GM19023 (cell line): ENCODE results near the gene EDAR.

Experiments used
- ATAC-seq: cut with Tn5 transposase; IDR thresholded peaks from one replicate; pipeline ENCODE4 v1.9.1; 2021; ENCODE audit warnings: mild to moderate bottlenecking, moderate library complexity; ENCODE audit not compliant: unreplicated experiment

EDAR gene

GRCh38 chr2:108870069-108870644 is 118.9 kb downstream of the EDAR start:
- no peak for ATAC-seq

- no peak for ATAC-seq
Observed at GRCh38 chr2:108869542-108869941, 119.5 kb downstream of the EDAR start.

DNA sequence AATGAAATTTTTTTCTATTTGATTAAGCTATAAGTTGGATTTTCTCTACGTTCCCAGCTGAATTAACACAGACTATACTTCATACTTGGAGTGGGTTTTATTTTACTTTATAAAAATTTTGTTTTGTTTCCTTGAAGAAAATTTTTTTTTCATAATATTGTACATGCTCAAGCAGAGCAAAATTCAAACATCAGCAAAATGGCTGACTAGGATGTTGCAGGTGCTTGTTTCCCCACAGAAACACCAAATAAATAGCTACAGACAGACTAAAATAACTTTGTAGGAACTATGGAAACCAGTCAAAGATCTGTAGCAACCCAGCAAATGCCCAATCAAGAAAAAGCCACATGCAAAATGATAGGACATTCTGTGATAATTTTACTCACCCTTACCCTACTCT is 120.1 kb downstream of the EDAR start:
- no peak for ATAC-seq

GRCh38 chr2:108866041-108866440 is 123.0 kb downstream of the EDAR start:
- ATAC-seq: no peak

GRCh38 chr2:108858894-108859293 is 130.1 kb downstream of the EDAR start:
- ATAC-seq: no peak

DNA sequence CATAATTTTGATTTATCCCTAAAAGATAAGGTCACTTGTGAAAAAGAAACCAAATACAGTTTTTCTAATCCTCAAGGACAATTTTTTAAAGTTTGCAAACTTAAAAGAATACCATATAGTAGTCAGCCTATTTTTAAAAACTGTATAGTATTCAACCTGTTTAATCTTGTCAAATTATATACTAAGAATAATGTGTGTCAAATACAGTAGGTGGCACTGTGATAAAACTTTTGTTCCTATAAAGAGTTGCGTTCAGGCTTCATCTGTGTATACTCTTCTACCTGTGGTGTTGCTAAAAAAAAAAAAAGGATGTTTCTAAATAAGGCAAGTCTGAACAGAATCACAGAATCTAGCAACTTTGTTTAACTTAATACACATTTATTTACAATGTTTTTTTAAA is 133.8 kb downstream of the EDAR start:
- ATAC-seq: no peak

GRCh38 chr2:108854484-108854883 is 134.5 kb downstream of the EDAR start:
- ATAC-seq: no peak

GRCh38 chr2:108853421-108853820 is 135.6 kb downstream of the EDAR start:
- ATAC-seq: no peak

GRCh38 chr2:108852375-108852774 is 136.6 kb downstream of the EDAR start:
- no peak for ATAC-seq

- no peak for ATAC-seq
Observed at GRCh38 chr2:108847000-108847399, 142.0 kb downstream of the EDAR start.

DNA sequence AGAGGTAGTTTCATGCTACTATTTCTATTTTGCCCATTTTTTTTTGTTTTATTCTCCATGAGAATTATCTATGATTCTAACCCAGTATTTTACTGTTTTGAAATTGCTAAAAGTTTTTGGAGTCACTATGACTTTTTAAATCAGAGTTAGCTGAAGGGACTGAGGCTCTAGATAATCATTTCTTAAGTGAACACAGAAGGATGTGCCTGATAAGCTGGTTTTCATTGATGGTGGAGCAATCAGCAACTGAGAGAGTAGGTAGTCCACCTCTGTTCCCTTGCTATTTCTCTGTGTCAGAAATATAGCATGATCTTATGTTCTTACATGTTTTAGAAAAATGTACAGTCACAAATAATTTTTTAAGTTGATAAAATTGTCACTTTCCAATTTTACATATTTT is 143.1 kb downstream of the EDAR start:
- ATAC-seq: no peak
